Tibial nerve (tissue), 4 donors: Measurements from ENCODE around the gene MPLKIP. TPM values are rescaled to one million over a fixed set of nuclear protein-coding genes. Genes with fewer than 3 reads are reported as not detected.
"Not testable (repeated sequence)": the region's sequence is repeated elsewhere in the genome, so short reads cannot be mapped to it uniquely, and the experiment has no call there.

Experiments used
- DNase-seq, 2 donors: peaks; one replicate each; pipeline ENCODE4 v3.0.0-alpha.2; 2019; ENCODE audit warnings: low spot score in 2 of 2
- H3K27ac ChIP-seq, 4 donors: fragments of 200-600 bp; sonication (generic) in 3 of 4; one replicate each; pipeline ENCODE4 v1.5.1; 2017 to 2019; ENCODE audit warnings: mild to moderate bottlenecking in 1 of 4
- H3K27me3 ChIP-seq, 2 donors: fragments of 200-600 bp; sonication (generic) in 1 of 2; one replicate each; pipeline versions ENCODE4 v1.5.1 to v1.6.0; 2017 to 2019
- H3K36me3 ChIP-seq, 3 donors: fragments of 200-600 bp; sonication (generic); one replicate each; pipeline ENCODE4 v1.5.1; 2018 to 2019
- H3K4me1 ChIP-seq, 4 donors: fragments of 200-600 bp; sonication (generic) in 3 of 4; one replicate each; pipeline ENCODE4 v1.5.1; 2017 to 2019
- H3K4me3 ChIP-seq, 4 donors: fragments of 200-600 bp; sonication (generic) in 3 of 4; one replicate each; pipeline ENCODE4 v1.5.1; 2017 to 2019; ENCODE audit warnings: mild to moderate bottlenecking in 1 of 4, moderate library complexity in 1 of 4
- H3K9me3 ChIP-seq, 4 donors: fragments of 200-600 bp; sonication (generic) in 3 of 4; one replicate each; pipeline ENCODE4 v1.5.1; 2017 to 2019
- CTCF ChIP-seq, 5 experiments: fragments of 200-600 bp in 3 of 5; fragments of 450-650 bp in 2 of 5; sonication (generic) in 3 of 5; IDR thresholded peaks; one replicate each; pipeline ENCODE4 v1.5.1; 2016 to 2019; ENCODE audit warnings: antibody characterized with exemption in 5 of 5, mild to moderate bottlenecking in 3 of 5, moderate library complexity in 2 of 5
- EP300 ChIP-seq, 2 donors: sonication (generic); formaldehyde crosslinking; IDR thresholded peaks; one replicate each; pipeline ENCODE4 v1.6.1; 2017; ENCODE audit warnings: antibody characterized with exemption in 2 of 2, mild to moderate bottlenecking in 1 of 2
- POLR2A ChIP-seq, 2 donors: fragments of 450-650 bp; IDR thresholded peaks; one replicate each; pipeline ENCODE4 v1.6.1; 2017; ENCODE audit warnings: antibody characterized with exemption in 2 of 2, mild to moderate bottlenecking in 2 of 2, moderate library complexity in 2 of 2
- WGBS, 2 donors: methylation state at CpG; one replicate each; pipeline ENCODE4 v1.1.5; 2018; 5-methylcytosine and 5-hydroxymethylcytosine counted together
- total RNA-seq, 4 donors: library from RNA; depleted of rRNA; stranded (reverse); fragments of >200 nt; gene quantifications; one replicate each; pipeline ENCODE4 v1.1.0, GENCODE V29; 2016

The MPLKIP gene
- total RNA-seq, 4 donors from 2014 or later = 29.9 to 70.8 (median 55.0) TPM

GRCh38 chr7:40148671-40149070 is 14.2 kb upstream of the MPLKIP start:
- Histone ChIP-seq H3K4me3 (no peak overlapping the region), H3K27ac (no peak overlapping the region), H3K4me1 (no peaks in the 10 kb centered on the region), H3K9me3 (no peaks in the 10 kb centered on the region), H3K36me3 (no peaks in the 10 kb centered on the region), H3K27me3 (no peaks in the 10 kb centered on the region)
- no peak for TF ChIP-seq EP300 (IDR thresholded peaks at IDR 0.05)
- DNase-seq = no peak
- WGBS, 2 donors = 70 to 72% methylated on average over 2 of the region's 2 CpGs

GRCh38 chr7:40148247-40148580 is 13.8 kb upstream of the MPLKIP start:
- DNase-seq, H3K27me3 ChIP-seq, H3K9me3 ChIP-seq, H3K4me3 ChIP-seq, H3K27ac ChIP-seq, H3K4me1 ChIP-seq, H3K36me3 ChIP-seq: not testable (repeated sequence)
- WGBS, 2 donors = 89% methylated on average over 7 of the region's 7 CpGs

- Histone ChIP-seq H3K27me3 (no peaks in the 10 kb centered on the region), H3K4me3 (no peak overlapping the region), H3K27ac (no peak overlapping the region), H3K9me3 (no peaks in the 10 kb centered on the region), H3K4me1 (no peaks in the 10 kb centered on the region), H3K36me3 (no peaks in the 10 kb centered on the region)
- WGBS, 2 donors = 90 to 91% methylated on average over 19 of the region's 19 CpGs
- TF ChIP-seq CTCF (IDR thresholded peaks at IDR 0.05) (no peak), POLR2A (IDR thresholded peaks at IDR 0.05) (no peak), EP300 (IDR thresholded peaks at IDR 0.05) (no peak)
- no peak for DNase-seq
These were observed 13.2 kb upstream of the MPLKIP start for GRCh38 chr7:40147371-40148246.

GRCh38 chr7:40145596-40146130 is 11.2 kb upstream of the MPLKIP start:
- not testable (repeated sequence) for H3K4me1 ChIP-seq, H3K27me3 ChIP-seq, H3K27ac ChIP-seq, DNase-seq, H3K9me3 ChIP-seq, H3K36me3 ChIP-seq, H3K4me3 ChIP-seq
- 83 to 85% methylated on average over 3 of the region's 3 CpGs for WGBS, 2 donors

DNA sequence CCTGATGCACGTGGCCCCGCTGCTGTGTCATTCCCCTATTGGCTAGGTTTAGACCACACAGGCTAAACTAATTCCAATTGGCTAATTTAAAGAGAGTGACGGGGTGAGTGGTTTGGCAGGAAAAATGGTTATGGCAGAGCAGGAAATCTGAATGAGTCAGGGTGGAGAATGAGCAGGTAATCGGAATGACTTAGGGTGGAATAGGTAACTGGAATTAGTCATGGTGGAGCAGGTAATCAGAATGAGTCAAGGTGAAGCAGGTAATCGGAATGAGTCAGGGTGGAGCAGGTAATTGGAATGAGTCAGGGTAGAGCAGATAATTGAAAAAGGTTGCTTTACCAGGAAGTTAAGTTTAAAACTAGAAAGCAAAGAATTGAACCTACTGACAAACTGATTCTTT is 7.5 kb upstream of the MPLKIP start:
- not testable (repeated sequence) for H3K4me1 ChIP-seq, H3K27ac ChIP-seq, H3K9me3 ChIP-seq, H3K4me3 ChIP-seq, DNase-seq, H3K27me3 ChIP-seq, H3K36me3 ChIP-seq
- 92 to 94% methylated on average over 5 of the region's 5 CpGs for whole genome bisulfite sequencing, 2 donors

DNA sequence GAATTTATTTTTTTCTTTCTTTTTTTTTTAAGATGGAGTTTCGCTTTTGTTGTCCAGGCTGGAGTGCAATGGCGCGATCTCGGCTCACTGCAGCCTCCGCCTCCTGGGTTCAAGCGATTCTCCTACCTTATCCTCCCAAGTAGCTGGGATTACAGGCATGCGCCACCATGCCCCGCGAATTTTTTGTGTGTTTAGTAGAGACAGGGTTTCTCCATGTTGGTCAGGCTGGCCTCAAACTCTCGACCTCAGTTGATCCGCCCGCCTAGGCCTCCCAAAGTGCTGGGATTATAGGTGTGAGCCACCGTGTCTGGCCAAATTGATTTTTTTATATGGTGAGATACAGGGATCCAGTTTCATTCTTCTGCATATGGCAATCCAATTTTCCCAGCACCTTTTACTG is 5.5 kb upstream of the MPLKIP start:
- 95% methylated on average over 13 of the region's 13 CpGs for WGBS, 2 donors
- H3K27me3 ChIP-seq, H3K4me1 ChIP-seq, H3K36me3 ChIP-seq, H3K4me3 ChIP-seq, DNase-seq, H3K27ac ChIP-seq, H3K9me3 ChIP-seq: not testable (repeated sequence)

DNA sequence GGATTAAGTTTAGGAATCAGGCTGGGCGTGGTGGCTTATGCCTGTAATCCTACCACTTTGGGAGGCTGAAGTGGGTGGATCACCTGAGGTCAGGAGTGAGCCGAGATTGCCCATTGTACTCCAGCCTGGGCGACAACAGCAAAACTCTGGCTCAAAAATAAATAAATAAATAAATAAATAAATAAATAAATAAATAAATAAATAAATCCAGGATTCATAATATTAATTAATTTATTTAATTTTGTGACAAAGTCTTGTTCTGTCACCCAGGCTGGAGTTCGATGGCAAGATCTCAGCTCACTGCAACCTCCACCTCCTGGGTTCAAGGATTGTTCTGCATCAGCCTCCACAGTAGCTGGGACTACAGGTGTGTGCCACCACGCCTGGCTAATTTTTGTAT is 4.6 kb upstream of the MPLKIP start:
- Histone ChIP-seq H3K36me3 (no peaks in the 10 kb centered on the region), H3K9me3 (no peaks in the 10 kb centered on the region), H3K4me3 (no peak overlapping the region), H3K4me1 (peaks cover 0 to 6% (median 3%) of the 10 kb centered on the region in 4 donors), H3K27ac (no peak overlapping the region), H3K27me3 (no peaks in the 10 kb centered on the region)
- whole genome bisulfite sequencing, 2 donors = 93 to 95% methylated on average over 5 of the region's 5 CpGs
- TF ChIP-seq POLR2A (IDR thresholded peaks at IDR 0.05) = no peak
- no peak for TF ChIP-seq EP300 (IDR thresholded peaks at IDR 0.05)
- no peak for TF ChIP-seq CTCF (IDR thresholded peaks at IDR 0.05)
- no peak for DNase-seq

DNA sequence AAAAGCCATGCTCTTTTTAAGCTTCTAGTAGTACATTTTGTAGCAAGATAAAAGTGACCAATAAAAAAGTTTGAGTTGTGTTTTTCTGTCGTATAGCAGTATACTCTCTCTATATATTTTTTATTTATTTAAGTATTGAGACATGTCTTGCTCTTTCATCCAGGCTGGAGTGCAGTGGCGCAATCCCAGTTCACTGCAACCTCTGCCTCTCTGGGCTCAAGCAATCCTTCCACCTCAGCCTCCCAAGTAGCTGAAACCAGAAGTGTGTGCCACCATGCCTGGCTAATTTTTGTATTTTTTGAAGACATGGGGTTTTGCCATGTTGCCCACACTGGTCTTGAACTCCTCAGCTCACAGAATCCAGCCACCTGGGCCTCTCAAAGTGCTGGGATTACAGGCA is 3.1 kb upstream of the MPLKIP start:
- Histone ChIP-seq H3K27me3 (no peaks in the 10 kb centered on the region), H3K4me1 (peaks cover 0 to 17% (median 12%) of the 10 kb centered on the region in 4 donors), H3K27ac (no peak overlapping the region), H3K9me3 (no peaks in the 10 kb centered on the region), H3K36me3 (no peaks in the 10 kb centered on the region), H3K4me3 (no peak overlapping the region)
- DNase-seq = no peak
- WGBS, 2 donors = 92 to 96% methylated on average over 2 of the region's 2 CpGs
- TF ChIP-seq POLR2A (IDR thresholded peaks at IDR 0.05) = no peak
- TF ChIP-seq EP300 (IDR thresholded peaks at IDR 0.05) = no peak
- no peak for TF ChIP-seq CTCF (IDR thresholded peaks at IDR 0.05)
